HEK293T (cell line): ENCODE data around the gene SYNGR1.

ENCODE experiments used
- ARNT ChIP-seq: fragments of 450-650 bp; IDR thresholded peaks from 2 replicates; pipeline ENCODE4 v1.6.1; 2017; ENCODE audit warnings: mild to moderate bottlenecking
- BHLHE40 ChIP-seq: fragments of 450-650 bp; IDR thresholded peaks from 2 replicates; pipeline ENCODE4 v1.6.1; 2016; ENCODE audit warnings: mild to moderate bottlenecking, moderate library complexity, borderline replicate concordance
- CTBP1 ChIP-seq: fragments of 450-650 bp; IDR thresholded peaks from 2 replicates; pipeline ENCODE4 v1.6.1; 2016; ENCODE audit warnings: borderline replicate concordance
- FOXA1 ChIP-seq: fragments of 450-650 bp; IDR thresholded peaks from 2 replicates; pipeline ENCODE4 v1.6.1; 2016; ENCODE audit warnings: mild to moderate bottlenecking
- FOXM1 ChIP-seq: fragments of 450-650 bp; IDR thresholded peaks from 2 replicates; pipeline ENCODE4 v1.6.1; 2017; ENCODE audit warnings: mild to moderate bottlenecking, borderline replicate concordance
- HDGF ChIP-seq: fragments of 450-650 bp; IDR thresholded peaks from 2 replicates; pipeline ENCODE4 v1.6.1; 2017; ENCODE audit warnings: antibody characterized with exemption, borderline replicate concordance
- L3MBTL2 ChIP-seq: fragments of 450-650 bp; conservative IDR thresholded peaks from 2 replicates; pipeline ENCODE4 v1.6.1; 2016; ENCODE audit warnings: mild to moderate bottlenecking
- SP1 ChIP-seq: fragments of 450-650 bp; IDR thresholded peaks from 2 replicates; pipeline ENCODE4 v1.6.1; 2017
- SUZ12 ChIP-seq: fragments of 450-650 bp; IDR thresholded peaks from 2 replicates; pipeline ENCODE4 v1.6.1; 2016; ENCODE audit warnings: mild to moderate bottlenecking
- TARDBP ChIP-seq: fragments of 450-650 bp; IDR thresholded peaks from 2 replicates; pipeline ENCODE4 v1.6.1; 2016

DNA sequence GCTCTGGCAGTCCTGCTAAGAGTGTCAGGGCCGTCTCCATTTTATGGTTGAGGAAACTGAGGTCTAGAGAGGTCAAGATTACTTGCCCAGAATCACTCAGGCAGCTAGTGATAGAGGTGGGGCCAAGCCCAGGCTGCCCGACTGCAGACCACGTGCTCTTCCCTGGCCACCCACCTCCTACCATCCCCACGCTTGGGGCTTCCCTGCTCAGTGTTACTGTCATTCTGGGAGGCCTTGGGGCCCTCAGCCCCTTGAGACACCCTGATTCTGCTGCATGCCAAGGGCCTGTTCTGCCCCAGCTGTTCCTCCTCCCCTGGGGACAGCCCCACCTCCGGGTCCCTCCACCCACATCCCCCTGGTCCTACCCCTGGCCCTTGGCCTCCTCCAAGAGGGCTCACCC is 32.6 kb downstream of the SYNGR1 start:
- TF ChIP-seq SUZ12, result no peak
- no peak for TF ChIP-seq FOXM1
- TF ChIP-seq FOXA1, result no peak
- no peak for TF ChIP-seq ARNT
- no peak for TF ChIP-seq SP1
- no peak for TF ChIP-seq BHLHE40
- no peak for TF ChIP-seq HDGF
- no peak for TF ChIP-seq TARDBP
- TF ChIP-seq L3MBTL2, result no peak
- TF ChIP-seq CTBP1, result no peak
